HepG2 (cell line): Measurements from ENCODE around the gene ZNF653. TPM values are rescaled to one million over a fixed set of nuclear protein-coding genes. Genes with fewer than 3 reads are reported as not detected.

Source experiments
- ATF4 ChIP-seq, 2 experiments: fragments of 450-650 bp in 1 of 2; sonication (generic) in 1 of 2; formaldehyde crosslinking; IDR thresholded peaks; 2 replicates each; pipeline versions ENCODE4 v1.5.0 to v1.8.0; 2020 to 2022; ENCODE audit warnings: mild to moderate bottlenecking in 1 of 2, missing genetic modification reagents in 1 of 2
- CHD4 ChIP-seq: fragments of 200-600 bp; sonication (generic); IDR thresholded peaks from 2 replicates; pipeline ENCODE4 v1.7.0; 2017; ENCODE audit warnings: mild to moderate bottlenecking, low read length, borderline replicate concordance
- CTCF ChIP-seq: sonication (generic); formaldehyde crosslinking; IDR thresholded peaks from 2 replicates; pipeline ENCODE4 v1.5.0; 2020; ENCODE audit warnings: mild to moderate bottlenecking, missing genetic modification reagents, moderate library complexity
- HNRNPL ChIP-seq: fragments of 200-400 bp; formaldehyde crosslinking; IDR thresholded peaks from 2 replicates; pipeline ENCODE4 v1.6.1; 2017; ENCODE audit warnings: mild to moderate bottlenecking, low read depth, low read length
- MBNL3 ChIP-seq: fragments of 250-450 bp; sonication (Bioruptor Pico); conservative IDR thresholded peaks from 2 replicates; pipeline ENCODE4 v1.8.0; 2022; ENCODE audit warnings: mild to moderate bottlenecking, inconsistent platforms
- POLR2A ChIP-seq, 2 experiments: IDR thresholded peaks; 2 replicates each; pipeline ENCODE4 v1.6.1; 2011; ENCODE audit warnings: low read depth in 2 of 2, low read length in 2 of 2, mild to moderate bottlenecking in 1 of 2, moderate library complexity in 1 of 2; ENCODE audit not compliant: insufficient read depth in 1 of 2
- RAD51 ChIP-seq: fragments of 450-650 bp; IDR thresholded peaks from 2 replicates; pipeline ENCODE4 v1.6.1; 2016; ENCODE audit warnings: borderline replicate concordance
- SAP130 ChIP-seq: IDR thresholded peaks from 2 replicates; pipeline ENCODE4 v1.6.1; 2016; ENCODE audit warnings: low read depth
- SMAD1 ChIP-seq: sonication (generic); formaldehyde crosslinking; IDR thresholded peaks from 2 replicates; pipeline ENCODE4 v1.4.0; 2020; ENCODE audit warnings: missing genetic modification reagents, low read depth, mild to moderate bottlenecking, borderline replicate concordance
- SMAD3 ChIP-seq: sonication (generic); formaldehyde crosslinking; IDR thresholded peaks from 2 replicates; pipeline ENCODE4 v1.4.0; 2020; ENCODE audit warnings: missing genetic modification reagents
- SUZ12 ChIP-seq: fragments of 150-350 bp; IDR thresholded peaks from 2 replicates; pipeline ENCODE4 v1.6.1; 2014; ENCODE audit warnings: low read depth, low read length
- UBTF ChIP-seq: sonication (generic); formaldehyde crosslinking; IDR thresholded peaks from 2 replicates; pipeline ENCODE4 v1.4.0; 2020; ENCODE audit warnings: mild to moderate bottlenecking, missing genetic modification reagents
- ZBTB2 ChIP-seq: sonication (generic); formaldehyde crosslinking; IDR thresholded peaks from 2 replicates; pipeline ENCODE4 v1.8.0; 2022; ENCODE audit warnings: low read depth, missing genetic modification reagents
- ZNF337 ChIP-seq: sonication (generic); formaldehyde crosslinking; IDR thresholded peaks from 2 replicates; pipeline ENCODE4 v1.5.1; 2020; ENCODE audit warnings: missing genetic modification reagents, low read depth, mild to moderate bottlenecking, borderline replicate concordance
- ZNF563 ChIP-seq: sonication (generic); formaldehyde crosslinking; IDR thresholded peaks from 2 replicates; pipeline ENCODE4 v1.8.0; 2022; ENCODE audit warnings: mild to moderate bottlenecking, moderate library complexity, missing genetic modification reagents
- ZNF609 ChIP-seq: sonication (generic); formaldehyde crosslinking; IDR thresholded peaks from 2 replicates; pipeline ENCODE4 v1.4.0; 2020; ENCODE audit warnings: mild to moderate bottlenecking, missing genetic modification reagents, borderline replicate concordance
- ZNF782 ChIP-seq: sonication (generic); formaldehyde crosslinking; IDR thresholded peaks from 2 replicates; pipeline ENCODE4 v1.4.0; 2020; ENCODE audit warnings: missing genetic modification reagents, mild to moderate bottlenecking, borderline replicate concordance
- ZSCAN20 ChIP-seq: sonication (generic); formaldehyde crosslinking; IDR thresholded peaks from 2 replicates; pipeline ENCODE4 v1.4.0; 2020; ENCODE audit warnings: missing genetic modification reagents, mild to moderate bottlenecking, borderline replicate concordance
- polyA plus RNA-seq, 8 experiments: library from polyadenylated mRNA; depleted of rRNA in 3 of 8; stranded (reverse) in 7 of 8; unstranded in 1 of 8; fragments of >200 nt; fragmentation: Illumina TruSeq in 4 of 8; extraction: Trizol in 4 of 8; gene quantifications; 2 replicates each; pipeline versions ENCODE4 v1.2.1 to v1.2.3, GENCODE V29; 2011 to 2016; ENCODE audit warnings: low read depth in 4 of 8, missing spikeins in 1 of 8, mixed read lengths in 1 of 8; ENCODE audit not compliant: insufficient read depth in 1 of 8
- total RNA-seq, 5 experiments: library from RNA; depleted of rRNA; stranded (reverse); fragments of >200 nt; fragmentation: Illumina TruSeq; extraction: Trizol; gene quantifications; 2 replicates each; pipeline ENCODE4 v1.2.3, GENCODE V29; 2016; ENCODE audit warnings: low read depth in 1 of 5

ZNF653 gene
- total and polyA plus RNA-seq, 2 of the 13 experiments (the other 11 are each of a cell fraction or from before 2014, with no cell fraction given), result 4.7 to 7.1 TPM

- TF ChIP-seq UBTF (CRISPR knock-in tag) (no peak), ZBTB2 (CRISPR knock-in tag) (no peak), ZSCAN20 (CRISPR knock-in tag) (no peak), ZNF609 (no peak), ZNF563 (CRISPR knock-in tag) (no peak), ATF4 (CRISPR knock-in tag; IDR thresholded peaks at IDR 0.05) (no peak), ZNF782 (no peak), SAP130 (CRISPR knock-in tag) (peak; percentile 99), SMAD3 (CRISPR knock-in tag) (peak; percentile 49; the same call in 1 of the 2 replicates), SMAD1 (CRISPR knock-in tag) (no peak), MBNL3 (CRISPR knock-in tag) (no peak), POLR2A (IDR thresholded peaks at IDR 0.05; ENCODE audit: insufficient read depth in 1 of 2, low read depth in 2 of 2, low read length in 2 of 2) (no peak), SUZ12 (no peak), CHD4 (no peak), RAD51 (no peak), CTCF (peak; percentile 81), HNRNPL (0 out of 2 replicates have a peak, but pooled peaks have one; percentile 66), ZNF337 (no peak)
Observed at GRCh38 chr19:11530432-11530831, 24.8 kb upstream of the ZNF653 start (continued).
